Iris pigment epithelial cell (primary cell): ENCODE measurements around the gene CCDC85A.

Experiments used
- DNase-seq: peaks from one replicate; pipeline ENCODE4 v3.0.0-alpha.2; 2011; ENCODE audit warnings: low read depth

Gene CCDC85A

DNA sequence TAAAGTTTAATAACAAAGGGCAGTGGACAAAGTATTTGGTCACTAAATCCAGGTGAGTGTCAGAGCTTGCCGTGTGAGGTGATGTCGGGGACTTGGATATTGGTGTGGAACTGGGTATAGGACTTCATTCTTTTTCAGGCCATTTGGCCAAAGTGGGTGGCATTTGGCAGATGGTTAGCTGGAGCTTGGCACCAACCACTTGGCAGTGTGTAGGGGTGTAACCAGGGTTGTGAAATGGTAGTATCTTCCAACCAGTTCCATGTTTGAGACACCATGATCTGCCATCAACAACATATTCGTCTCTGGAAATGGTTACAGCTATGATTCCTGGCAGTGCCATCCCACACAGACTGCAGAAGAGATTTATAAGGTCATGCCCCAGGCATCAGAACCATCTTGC lies 113.9 kb downstream of the CCDC85A start:
- no peak for DNase-seq

DNA sequence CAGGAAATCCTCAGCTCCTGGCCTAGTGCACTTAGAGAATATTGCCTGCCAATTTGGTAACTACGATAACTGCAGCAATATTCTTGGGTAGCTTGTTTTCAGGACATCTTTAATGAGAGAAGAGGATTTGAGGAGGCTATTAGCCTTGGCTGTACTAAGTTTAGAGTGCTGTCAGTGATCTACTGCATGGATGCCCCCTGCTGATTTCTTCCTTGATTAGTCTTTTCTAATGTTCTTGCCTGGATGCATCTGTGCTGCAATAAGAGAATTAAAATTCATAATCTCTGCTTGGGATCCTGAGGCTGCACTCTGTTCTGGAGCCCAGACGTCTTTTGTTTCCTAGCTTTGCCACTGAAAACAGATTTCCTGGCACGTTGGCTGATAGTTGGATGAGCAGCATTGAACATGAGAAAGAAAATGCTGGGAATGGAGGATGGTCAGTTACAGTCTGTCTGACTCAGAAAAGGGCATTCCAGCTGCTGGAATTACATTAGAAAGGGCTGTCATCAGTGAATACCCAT lies 115.4 kb downstream of the CCDC85A start:
- peak; percentile 10 for DNase-seq

- DNase-seq, result no peak
Measured at GRCh38 chr2:56309626-56310170, 125.9 kb downstream of the CCDC85A start.

DNA sequence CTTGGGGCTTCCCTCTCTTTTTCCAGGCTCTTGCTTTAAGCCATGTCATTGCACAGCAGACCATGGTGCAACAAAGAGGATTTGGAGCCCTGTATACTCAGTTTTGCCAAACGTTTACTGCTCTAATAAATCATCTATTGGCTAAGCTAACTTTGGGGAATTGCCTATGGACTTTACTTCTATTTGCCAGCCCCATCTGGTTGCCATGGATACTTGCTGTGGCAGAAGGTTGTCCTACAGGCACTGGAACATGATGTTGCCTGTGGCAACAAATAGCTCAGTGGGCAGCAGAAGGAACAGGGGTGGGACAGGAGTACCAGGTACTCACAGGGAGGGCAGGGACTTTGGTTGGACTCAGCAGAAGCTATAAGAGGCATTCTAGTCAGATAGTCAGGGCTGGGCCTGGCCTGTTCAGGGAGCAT lies 129.7 kb downstream of the CCDC85A start:
- no peak for DNase-seq

DNA sequence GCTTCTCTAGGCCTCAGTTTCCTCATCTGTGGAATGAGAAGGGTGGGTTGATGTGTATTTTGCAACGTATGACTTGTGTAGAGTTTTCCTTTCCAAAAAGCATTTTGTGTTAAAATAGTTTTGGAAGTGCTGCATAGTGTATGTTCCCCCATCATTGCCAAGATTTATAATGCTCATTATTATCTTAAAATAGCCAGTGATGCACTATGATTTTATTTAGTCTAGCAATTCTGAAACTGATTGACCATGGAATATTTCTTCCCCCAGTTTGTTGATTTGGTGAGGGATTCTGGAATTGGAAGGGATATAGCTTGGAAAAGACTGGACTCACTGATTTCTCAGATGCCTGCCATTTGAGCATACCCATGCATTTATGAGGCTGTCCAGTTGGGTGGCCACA lies 130.6 kb downstream of the CCDC85A start:
- no peak for DNase-seq

DNA sequence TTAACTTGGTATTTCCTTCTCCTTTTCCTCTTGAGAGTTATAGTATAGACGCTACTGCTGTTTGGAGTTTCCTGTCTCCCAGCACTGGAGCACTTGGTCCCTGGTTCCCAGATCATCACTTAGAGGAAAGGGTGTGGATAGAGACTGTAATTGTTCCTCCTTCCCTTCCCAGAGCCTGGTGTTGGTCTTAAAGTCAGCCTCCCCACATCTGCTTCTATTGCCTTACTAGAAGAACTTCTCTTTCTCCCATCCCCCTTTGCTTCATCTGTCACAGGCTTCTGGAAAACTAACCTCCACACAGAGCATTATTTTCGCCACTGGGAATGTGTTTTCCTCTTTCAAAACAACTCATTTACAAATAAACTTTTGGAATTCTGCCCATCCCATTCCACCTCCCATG lies 131.0 kb downstream of the CCDC85A start:
- DNase-seq, result no peak

DNA sequence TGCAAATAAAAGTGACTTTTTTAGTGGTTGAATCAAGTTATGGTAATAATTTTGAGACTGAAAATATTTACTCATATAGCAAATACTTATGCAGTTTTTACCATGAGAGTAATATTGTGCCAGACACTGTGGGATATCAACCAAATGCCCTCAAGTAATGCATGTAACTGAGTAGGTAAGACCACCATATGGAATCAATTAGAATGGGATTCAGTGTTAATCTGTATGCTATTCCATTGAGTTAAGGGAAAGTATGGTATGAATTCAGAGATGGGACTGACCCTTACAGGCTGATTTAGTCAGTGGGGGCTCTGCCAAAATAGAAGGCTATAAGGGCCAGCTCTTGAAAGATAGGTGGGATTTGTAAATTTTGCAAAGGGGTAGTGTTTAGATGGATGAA lies 131.6 kb downstream of the CCDC85A start:
- no peak for DNase-seq

DNA sequence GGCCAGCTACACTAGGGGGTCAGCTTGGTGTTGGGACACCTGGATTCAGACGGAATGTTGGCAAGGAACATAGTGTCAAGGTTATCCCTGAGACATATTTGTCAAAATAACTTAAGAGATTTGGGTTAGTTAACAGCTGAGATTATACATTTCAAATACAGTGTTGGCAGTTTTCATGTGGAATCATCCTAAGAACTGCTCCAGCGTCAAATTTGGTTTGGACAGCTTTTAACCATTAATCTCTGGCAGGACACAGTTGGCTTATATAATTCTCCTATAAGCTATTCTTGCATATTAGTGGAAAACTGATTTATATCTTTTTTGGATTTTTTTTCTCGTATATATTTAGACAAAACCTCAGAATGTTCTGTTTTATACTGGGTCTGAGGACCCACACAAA lies 132.2 kb downstream of the CCDC85A start:
- DNase-seq, result no peak

DNA sequence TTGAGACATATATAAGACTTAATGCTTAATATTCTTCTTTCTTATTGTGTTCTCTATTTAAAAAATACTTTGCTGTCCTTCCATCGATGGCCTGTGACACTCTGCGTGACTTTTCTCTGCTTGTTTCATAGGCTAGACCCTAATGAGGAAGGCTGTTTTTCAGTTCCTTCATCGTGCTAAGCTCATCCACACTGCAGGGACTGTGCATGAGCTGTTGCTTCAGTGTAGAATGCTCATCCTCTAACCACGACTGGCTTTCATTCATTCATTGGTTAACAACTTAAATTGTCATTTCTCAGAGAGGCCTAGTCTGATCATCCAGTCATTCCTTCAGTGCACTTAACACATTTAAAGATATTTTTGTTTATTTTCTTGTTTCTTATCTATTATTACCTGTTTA lies 134.4 kb downstream of the CCDC85A start:
- DNase-seq, result no peak

- DNase-seq, result no peak
Measured at GRCh38 chr2:56325661-56326345, 142.0 kb downstream of the CCDC85A start.

GRCh38 chr2:56326346-56326741 lies 142.6 kb downstream of the CCDC85A start:
- no peak for DNase-seq

- DNase-seq, result no peak
Measured at GRCh38 chr2:56331810-56332209, 148.0 kb downstream of the CCDC85A start.

- DNase-seq, result no peak
Measured at GRCh38 chr2:56333812-56334485, 150.2 kb downstream of the CCDC85A start.

DNA sequence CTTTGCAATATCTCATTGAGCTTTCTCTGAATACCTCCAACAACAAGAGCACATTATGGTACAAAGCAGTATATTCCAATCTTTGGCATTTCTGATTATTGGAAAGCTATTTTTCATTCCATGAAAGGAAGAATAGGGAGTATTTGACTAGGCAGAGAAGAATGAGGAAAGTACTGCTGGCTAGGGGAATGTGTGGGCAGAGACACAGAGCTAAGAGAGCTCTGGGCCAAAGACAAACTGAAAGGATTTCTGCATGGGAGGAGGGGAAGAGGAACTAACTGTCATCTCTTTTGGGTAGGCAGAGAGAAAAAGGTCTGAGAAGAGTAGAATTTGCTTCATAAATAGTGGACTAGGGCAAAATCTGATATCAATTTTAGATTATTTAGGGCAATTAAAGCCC lies 150.8 kb downstream of the CCDC85A start:
- peak; percentile 23 for DNase-seq

- no peak for DNase-seq
Measured at GRCh38 chr2:56335101-56335500, 151.3 kb downstream of the CCDC85A start.

DNA sequence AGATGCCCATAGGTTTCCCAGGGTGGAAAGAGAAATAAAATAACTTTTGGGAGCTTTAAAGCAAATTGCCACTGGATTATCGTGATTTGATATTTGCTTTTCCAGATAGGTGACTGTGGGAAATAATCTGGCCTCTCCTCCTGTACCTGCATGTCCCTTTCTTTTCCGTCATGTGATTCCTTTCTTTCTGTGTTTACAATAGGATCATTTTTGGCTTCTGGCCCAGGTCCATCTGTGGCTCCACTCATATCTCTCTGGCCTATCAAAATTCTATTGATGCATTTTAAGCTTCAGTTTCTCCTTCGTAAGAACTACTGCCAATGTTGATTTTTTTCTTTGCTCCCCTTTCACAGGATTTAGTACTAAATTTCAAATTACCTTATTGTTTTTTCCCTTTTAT lies 153.6 kb downstream of the CCDC85A start:
- no peak for DNase-seq

DNA sequence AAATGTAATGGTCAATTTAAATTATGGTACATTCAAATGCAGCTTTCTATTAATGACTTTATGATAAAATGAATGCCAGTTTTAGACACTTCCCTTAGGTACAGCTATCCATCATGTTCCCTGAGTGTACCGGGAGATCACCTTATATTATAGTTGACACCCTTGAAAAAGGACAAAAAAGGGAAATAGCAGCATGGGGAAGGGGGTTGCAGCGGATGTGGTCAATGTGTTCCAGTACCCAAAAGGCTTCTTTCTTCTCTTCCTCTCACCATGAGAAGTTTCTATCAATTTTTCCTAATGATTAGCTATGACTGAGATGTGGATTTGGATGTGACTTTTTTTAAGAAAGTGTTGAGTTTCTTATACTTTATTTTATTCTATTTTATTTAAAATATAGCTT lies 154.4 kb downstream of the CCDC85A start:
- DNase-seq, result no peak

DNA sequence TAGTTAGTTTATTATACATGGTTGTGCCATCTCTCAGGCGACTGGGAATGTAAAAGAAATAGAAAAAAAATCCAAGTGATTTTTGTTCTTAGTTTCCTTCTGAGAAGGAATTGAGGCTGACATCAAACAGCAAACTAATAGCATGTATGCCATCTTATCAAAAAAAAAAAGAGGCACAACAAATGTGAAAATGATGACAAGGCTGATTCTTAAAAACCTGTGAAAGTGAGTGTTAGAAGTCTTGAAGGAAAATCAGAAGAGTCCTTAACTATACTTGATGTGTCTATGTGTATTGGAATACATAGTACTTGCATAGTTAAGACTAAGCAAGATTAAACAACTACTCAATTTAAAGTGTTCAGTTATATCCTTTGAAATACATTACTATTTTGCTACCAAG lies 161.0 kb downstream of the CCDC85A start:
- DNase-seq, result no peak

GRCh38 chr2:56347881-56348280 lies 164.1 kb downstream of the CCDC85A start:
- no peak for DNase-seq

GRCh38 chr2:56348392-56349210 lies 164.8 kb downstream of the CCDC85A start:
- no peak for DNase-seq

DNA sequence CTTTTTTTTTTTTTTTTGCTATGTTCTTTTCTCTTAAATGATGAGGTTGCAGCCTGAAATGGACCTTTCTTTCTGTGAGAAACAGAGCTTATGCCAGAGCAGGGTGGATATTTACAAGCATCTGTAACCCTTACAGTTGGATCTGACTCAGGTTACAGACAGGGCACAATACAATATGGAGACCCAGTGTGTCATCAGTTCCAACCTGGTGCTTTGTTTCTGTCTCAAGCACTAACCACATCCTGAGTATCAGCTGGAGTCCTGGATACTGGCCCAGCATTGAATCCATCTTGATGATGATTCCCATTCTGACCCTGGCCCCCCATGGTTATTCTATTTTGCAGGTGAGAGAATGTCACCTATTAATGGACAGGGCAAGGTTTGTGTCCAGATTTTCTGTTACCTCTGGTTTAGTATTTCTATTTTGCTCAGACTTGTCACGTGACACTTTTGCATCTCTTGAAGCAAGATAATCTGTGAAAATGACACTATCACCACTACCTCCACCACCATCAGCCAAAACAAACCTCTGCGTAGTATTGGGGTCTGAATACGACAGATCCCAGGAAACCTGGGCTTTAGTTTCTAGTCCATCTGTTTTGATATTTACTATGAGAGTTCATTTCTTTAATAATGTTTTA lies 174.0 kb downstream of the CCDC85A start:
- DNase-seq, result peak; percentile 11

DNA sequence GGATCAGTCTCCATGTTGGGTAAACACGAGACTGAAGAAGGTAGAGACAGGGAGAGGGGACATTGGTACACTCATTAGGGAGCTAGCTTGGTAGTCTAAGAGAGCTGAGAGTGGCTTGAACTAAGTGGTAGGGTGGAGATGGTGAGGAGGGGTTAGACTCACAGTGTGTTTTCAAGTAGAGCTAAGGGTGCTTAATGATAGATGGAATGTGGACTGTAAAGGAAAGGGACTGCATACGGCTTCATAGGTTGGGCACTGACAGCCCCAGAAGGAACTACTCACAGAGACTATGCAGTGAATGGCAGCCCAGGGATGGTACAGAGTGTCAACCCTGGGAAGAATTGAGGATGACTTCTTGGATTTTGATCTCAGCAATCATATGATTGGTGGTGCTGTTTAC lies 178.1 kb downstream of the CCDC85A start:
- no peak for DNase-seq
